Central memory CD4-positive, alpha-beta T cell (primary cell): ENCODE measurements around the gene BRD2.
A peak's percentile ranks its signal among the peaks of the same experiment; 100 is the strongest.

ENCODE experiments used
- DNase-seq: peaks from one replicate; pipeline ENCODE4 v3.0.0; 2022

Gene BRD2

GRCh38 chr6:33001685-33002084 lies 33.3 kb downstream of the BRD2 start:
- no peak for DNase-seq

GRCh38 chr6:33004940-33005339 lies 36.5 kb downstream of the BRD2 start:
- no peak for DNase-seq

- no peak for DNase-seq
These were observed 39.5 kb downstream of the BRD2 start for GRCh38 chr6:33007831-33008400.

- peak; percentile 9 for DNase-seq
These were observed 40.8 kb downstream of the BRD2 start, which contains the start of gene HLA-DOA for GRCh38 chr6:33008944-33009861. Gene HLA-DOA (minus strand): TSS chr6:33009591.

- DNase-seq: no peak
These were observed 42.0 kb downstream of the BRD2 start for GRCh38 chr6:33010356-33010755.

- DNase-seq: no peak
These were observed 45.2 kb downstream of the BRD2 start for GRCh38 chr6:33013608-33014007.

- DNase-seq: peak; percentile 68
These were observed 46.6 kb downstream of the BRD2 start for GRCh38 chr6:33014841-33015634.

- no peak for DNase-seq
These were observed 47.4 kb downstream of the BRD2 start for GRCh38 chr6:33015798-33016197.

- DNase-seq: no peak
These were observed 48.6 kb downstream of the BRD2 start for GRCh38 chr6:33017018-33017417.

GRCh38 chr6:33017694-33018353 lies 49.4 kb downstream of the BRD2 start:
- no peak for DNase-seq

- no peak for DNase-seq
These were observed 50.0 kb downstream of the BRD2 start for GRCh38 chr6:33018418-33018817.

GRCh38 chr6:33018904-33019303 lies 50.5 kb downstream of the BRD2 start:
- DNase-seq: peak; percentile 19

GRCh38 chr6:33019372-33019771 lies 51.0 kb downstream of the BRD2 start:
- DNase-seq: no peak

- no peak for DNase-seq
These were observed 53.5 kb downstream of the BRD2 start for GRCh38 chr6:33021917-33022316.

- no peak for DNase-seq
These were observed 55.1 kb downstream of the BRD2 start for GRCh38 chr6:33023536-33023935.

GRCh38 chr6:33024521-33024920 lies 56.1 kb downstream of the BRD2 start:
- no peak for DNase-seq

GRCh38 chr6:33028220-33028849 lies 59.9 kb downstream of the BRD2 start:
- no peak for DNase-seq

GRCh38 chr6:33029328-33030184 lies 61.2 kb downstream of the BRD2 start:
- DNase-seq: no peak

GRCh38 chr6:33030245-33030644 lies 61.9 kb downstream of the BRD2 start:
- DNase-seq: no peak
